PC-3 (cell line): Measurements from ENCODE around the gene FAM221B.

Source experiments
- EZH2 ChIP-seq: fragments of 300-600 bp; sonication (generic); IDR thresholded peaks from one replicate; pipeline ENCODE4 v1.6.1; 2017; ENCODE audit warnings: antibody characterized with exemption, mild to moderate bottlenecking, low read length; ENCODE audit not compliant: unreplicated experiment
- EZH2phosphoT487 ChIP-seq: fragments of 300-600 bp; sonication (generic); IDR thresholded peaks from 2 replicates; pipeline ENCODE4 v1.6.1; 2018; ENCODE audit warnings: mild to moderate bottlenecking, antibody characterized with exemption, low read length, borderline replicate concordance
- TF ChIP-seq, protein P1 (sequence below): fragments of 300-600 bp; sonication (generic); conservative IDR thresholded peaks from 2 replicates; pipeline ENCODE4 v1.5.1; 2017; ENCODE audit warnings: antibody characterized with exemption, low read depth, mild to moderate bottlenecking, low read length

DNA sequence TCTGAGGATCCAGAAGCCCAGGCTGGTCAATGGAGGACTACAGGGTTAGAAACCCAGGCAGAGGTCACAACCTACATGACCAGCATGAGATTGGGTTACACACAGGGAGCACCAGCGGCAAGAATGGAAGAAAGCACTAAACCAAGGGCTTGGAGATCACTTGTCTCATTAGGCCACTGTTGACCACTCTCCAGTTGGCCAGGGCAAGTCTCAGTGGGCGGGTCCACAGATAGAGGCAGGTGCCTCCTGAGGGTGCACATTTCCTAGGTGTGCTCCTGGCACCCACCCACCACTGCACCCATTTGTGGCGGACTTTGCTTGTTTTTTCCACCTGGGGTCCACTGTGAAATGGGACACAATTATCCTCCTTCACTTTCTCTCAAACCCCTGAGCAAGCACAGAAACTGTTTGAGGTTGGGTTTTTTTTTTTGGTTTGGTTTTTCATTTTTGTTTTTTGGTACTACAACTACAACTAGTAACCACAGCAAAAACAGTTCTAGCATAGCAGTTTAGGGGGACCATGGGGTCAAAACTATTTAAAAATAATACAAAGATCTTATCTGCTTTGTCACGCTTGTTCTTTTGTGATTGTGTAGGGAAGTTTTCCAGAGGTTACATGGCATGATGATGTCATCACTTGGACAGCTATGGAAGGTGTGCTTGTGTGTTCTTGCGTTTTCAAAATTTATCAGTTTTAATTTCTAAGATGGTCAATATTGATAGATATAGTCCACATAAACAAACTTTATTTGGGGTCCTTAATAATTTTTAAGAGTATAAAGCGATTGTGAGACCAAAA, 31.0 kb downstream of the FAM221B start:
- TF ChIP-seq, protein P1, sequence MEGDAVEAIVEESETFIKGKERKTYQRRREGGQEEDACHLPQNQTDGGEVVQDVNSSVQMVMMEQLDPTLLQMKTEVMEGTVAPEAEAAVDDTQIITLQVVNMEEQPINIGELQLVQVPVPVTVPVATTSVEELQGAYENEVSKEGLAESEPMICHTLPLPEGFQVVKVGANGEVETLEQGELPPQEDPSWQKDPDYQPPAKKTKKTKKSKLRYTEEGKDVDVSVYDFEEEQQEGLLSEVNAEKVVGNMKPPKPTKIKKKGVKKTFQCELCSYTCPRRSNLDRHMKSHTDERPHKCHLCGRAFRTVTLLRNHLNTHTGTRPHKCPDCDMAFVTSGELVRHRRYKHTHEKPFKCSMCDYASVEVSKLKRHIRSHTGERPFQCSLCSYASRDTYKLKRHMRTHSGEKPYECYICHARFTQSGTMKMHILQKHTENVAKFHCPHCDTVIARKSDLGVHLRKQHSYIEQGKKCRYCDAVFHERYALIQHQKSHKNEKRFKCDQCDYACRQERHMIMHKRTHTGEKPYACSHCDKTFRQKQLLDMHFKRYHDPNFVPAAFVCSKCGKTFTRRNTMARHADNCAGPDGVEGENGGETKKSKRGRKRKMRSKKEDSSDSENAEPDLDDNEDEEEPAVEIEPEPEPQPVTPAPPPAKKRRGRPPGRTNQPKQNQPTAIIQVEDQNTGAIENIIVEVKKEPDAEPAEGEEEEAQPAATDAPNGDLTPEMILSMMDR: no peak
- TF ChIP-seq EZH2 (no peak), EZH2phosphoT487 (no peak)
